Psoas muscle (tissue), 8 donors: ENCODE measurements around the gene ZNF221. TPM values are rescaled to one million over a fixed set of nuclear protein-coding genes. Genes with fewer than 3 reads are reported as not detected.

ENCODE experiments used
- ATAC-seq, 4 donors: fragments of 200-7000 bp; cut with Tn5 transposase; one replicate each; pipeline ENCODE4 v1.9.1; 2020; ENCODE audit warnings: moderate library complexity in 3 of 4, mild to moderate bottlenecking in 2 of 4
- DNase-seq, 2 donors: peaks; one replicate each; pipeline ENCODE4 v3.0.0-alpha.2; 2020
- H3K27ac ChIP-seq: fragments of 200-600 bp; one replicate; pipeline ENCODE4 v1.8.0; 2022
- H3K27me3 ChIP-seq, 3 donors: fragments of 200-600 bp in 1 of 3; one replicate each; pipeline versions ENCODE4 v1.6.1 to v1.8.0; 2013 to 2022; ENCODE audit warnings: low read length in 2 of 3, mild to moderate bottlenecking in 2 of 3, moderate library complexity in 1 of 3; ENCODE audit not compliant: insufficient read depth in 3 of 3
- H3K36me3 ChIP-seq, 2 donors: fragments of 200-600 bp in 1 of 2; one replicate each; pipeline versions ENCODE4 v1.6.1 to v1.8.0; 2013 to 2022; ENCODE audit warnings: low read depth in 1 of 2, mild to moderate bottlenecking in 1 of 2, moderate library complexity in 1 of 2; ENCODE audit not compliant: insufficient read depth in 1 of 2
- H3K4me1 ChIP-seq: fragments of 200-600 bp; one replicate; pipeline ENCODE4 v1.8.0; 2022
- H3K4me3 ChIP-seq: fragments of 200-600 bp; one replicate; pipeline ENCODE4 v1.8.0; 2022; ENCODE audit warnings: mild to moderate bottlenecking
- H3K9me3 ChIP-seq: fragments of 200-600 bp; one replicate; pipeline ENCODE4 v1.8.0; 2022
- WGBS, 3 donors: extraction: QIAGEN DNeasy Blood & Tissue Kit; methylation state at CpG; one replicate each; pipeline versions ENCODE4 v1.1.6 to v1.1.7; 2013; 5-methylcytosine and 5-hydroxymethylcytosine counted together
- intact Hi-C, 2 donors: fragments of 100-400 bp; cut with DNase I; formaldehyde crosslinking; loops; one replicate each; pipeline versions ENCODE4 v1.11.0 to v1.14.2; 2022
- polyA plus RNA-seq, 3 donors: library from polyadenylated mRNA; stranded (reverse); fragments of 200-250 nt; gene quantifications; one replicate each; pipeline ENCODE4 v1.2.3, GENCODE V29; 2013
- total RNA-seq, 4 donors: library from RNA; stranded (reverse); fragmentation: NEBNext Ultra II Directional in 2 of 4; extraction: Animal tissue kit (Norgen Biotek cat#: 25700) in 2 of 4; gene quantifications; one replicate each; pipeline versions ENCODE4 v1.2.1 to v1.2.4, GENCODE V29; 2021 to 2023
- TF ChIP-seq, protein P1 (sequence below): fragments of 200-600 bp; IDR thresholded peaks from one replicate; pipeline ENCODE4 v1.8.0; 2022; ENCODE audit warnings: antibody characterized with exemption
- donor health status: healthy with polysubstance abuse.
- donor health status: DM: no; HTN: no; CAD: no; lungs with moderate emphysema.
- donor health status: Bipolar disorder and iron deficiency.
- donor health status: healthy.
- donor health status: DM: yes; HTN: yes; CAD: no.
- donor health status: DM: no; HTN: no; CAD: no.
- donor health status: DM: no; HTN: no; CAD: no.
- donor health status: DM: yes; HTN: yes; CAD: no.

The ZNF221 gene
- total and polyA plus RNA-seq, 7 donors = 0.23 to 2.5 (median 0.75) TPM

DNA sequence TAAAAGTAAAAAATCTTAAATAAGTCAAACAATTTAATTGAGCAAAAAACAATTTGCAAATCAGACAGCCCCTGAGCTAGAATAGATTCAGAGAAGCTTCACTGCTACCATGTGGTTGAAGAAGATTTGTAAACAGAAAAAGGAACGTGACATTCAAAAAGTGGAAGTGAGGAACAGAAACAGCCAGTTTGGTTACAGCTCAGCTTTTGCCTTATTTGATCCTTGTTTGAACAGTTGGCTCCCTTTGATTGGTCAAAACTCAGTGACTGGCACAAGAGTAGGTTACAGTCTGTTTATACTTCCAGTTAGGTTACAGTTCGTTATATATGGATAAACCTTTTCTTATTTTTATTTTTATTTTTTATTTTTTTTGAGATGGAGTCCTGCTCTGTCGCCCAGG, 5.8 kb downstream of the ZNF221 start:
- no peaks in the 10 kb centered on the region for H3K27me3 ChIP-seq
- intact Hi-C loops = no loop called here
- peaks cover 0 to 4% of the 10 kb centered on the region in 2 donors for H3K36me3 ChIP-seq
- no peak for ATAC-seq
- H3K4me1 ChIP-seq = no peaks in the 10 kb centered on the region
- H3K4me3 ChIP-seq = no peak overlapping the region
- TF ChIP-seq, protein P1, sequence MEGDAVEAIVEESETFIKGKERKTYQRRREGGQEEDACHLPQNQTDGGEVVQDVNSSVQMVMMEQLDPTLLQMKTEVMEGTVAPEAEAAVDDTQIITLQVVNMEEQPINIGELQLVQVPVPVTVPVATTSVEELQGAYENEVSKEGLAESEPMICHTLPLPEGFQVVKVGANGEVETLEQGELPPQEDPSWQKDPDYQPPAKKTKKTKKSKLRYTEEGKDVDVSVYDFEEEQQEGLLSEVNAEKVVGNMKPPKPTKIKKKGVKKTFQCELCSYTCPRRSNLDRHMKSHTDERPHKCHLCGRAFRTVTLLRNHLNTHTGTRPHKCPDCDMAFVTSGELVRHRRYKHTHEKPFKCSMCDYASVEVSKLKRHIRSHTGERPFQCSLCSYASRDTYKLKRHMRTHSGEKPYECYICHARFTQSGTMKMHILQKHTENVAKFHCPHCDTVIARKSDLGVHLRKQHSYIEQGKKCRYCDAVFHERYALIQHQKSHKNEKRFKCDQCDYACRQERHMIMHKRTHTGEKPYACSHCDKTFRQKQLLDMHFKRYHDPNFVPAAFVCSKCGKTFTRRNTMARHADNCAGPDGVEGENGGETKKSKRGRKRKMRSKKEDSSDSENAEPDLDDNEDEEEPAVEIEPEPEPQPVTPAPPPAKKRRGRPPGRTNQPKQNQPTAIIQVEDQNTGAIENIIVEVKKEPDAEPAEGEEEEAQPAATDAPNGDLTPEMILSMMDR = no peak
- H3K9me3 ChIP-seq = peaks cover 80% of the 10 kb centered on the region
- H3K27ac ChIP-seq = no peak overlapping the region
- WGBS, 3 donors = 93 to 97% (median 94%) methylated on average over 3 of the region's 3 CpGs
- DNase-seq = no peak

GRCh38 chr19:43957891-43958290, 6.9 kb downstream of the ZNF221 start:
- WGBS, 3 donors = 97 to 99% (median 98%) methylated on average over 3 of the region's 3 CpGs
- DNase-seq = no peak
- Histone ChIP-seq H3K4me1 (no peaks in the 10 kb centered on the region), H3K27ac (no peak overlapping the region), H3K4me3 (no peak overlapping the region), H3K27me3 (no peaks in the 10 kb centered on the region), H3K36me3 (peaks cover 4% of the 10 kb centered on the region in 2 donors), H3K9me3 (peaks cover 86% of the 10 kb centered on the region)
- TF ChIP-seq, protein P1 = no peak
- no peak for ATAC-seq
- intact Hi-C loops = no loop called here

DNA sequence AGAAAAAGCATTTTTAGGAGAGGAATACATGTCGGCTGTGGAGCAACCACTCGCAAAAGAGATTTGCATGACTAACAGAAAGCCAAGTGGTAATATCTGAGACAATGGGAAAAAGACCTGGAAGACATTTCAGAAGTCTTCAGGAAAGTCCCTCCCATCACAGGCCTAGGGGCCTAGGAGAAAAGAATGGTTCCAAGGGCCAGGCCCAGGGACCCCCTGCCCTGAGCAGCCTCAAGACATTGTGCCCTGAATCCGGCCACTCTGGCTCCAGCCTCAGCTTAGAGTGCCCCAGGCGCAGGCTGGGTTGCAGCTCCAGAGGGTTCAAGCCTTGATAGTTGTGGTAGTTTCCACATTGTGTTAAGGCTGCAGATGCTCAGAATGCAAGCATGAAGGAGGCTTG, 9.4 kb downstream of the ZNF221 start:
- intact Hi-C loops = no loop called here
- H3K27me3 ChIP-seq = no peaks in the 10 kb centered on the region
- TF ChIP-seq, protein P1 = no peak
- WGBS, 3 donors = 74 to 75% (median 75%) methylated on average over 4 of the region's 4 CpGs
- no peak for ATAC-seq
- H3K9me3 ChIP-seq = peaks cover 87% of the 10 kb centered on the region
- no peak overlapping the region for H3K27ac ChIP-seq
- H3K4me1 ChIP-seq = no peaks in the 10 kb centered on the region
- no peak overlapping the region for H3K4me3 ChIP-seq
- H3K36me3 ChIP-seq = peaks cover 10 to 15% of the 10 kb centered on the region in 2 donors
- DNase-seq = no peak

- TF ChIP-seq, protein P1 = no peak
- peaks cover 92% of the 10 kb centered on the region for H3K9me3 ChIP-seq
- no peak overlapping the region for H3K4me3 ChIP-seq
These were observed 15.2 kb downstream of the ZNF221 start for GRCh38 chr19:43966079-43966694.

DNA sequence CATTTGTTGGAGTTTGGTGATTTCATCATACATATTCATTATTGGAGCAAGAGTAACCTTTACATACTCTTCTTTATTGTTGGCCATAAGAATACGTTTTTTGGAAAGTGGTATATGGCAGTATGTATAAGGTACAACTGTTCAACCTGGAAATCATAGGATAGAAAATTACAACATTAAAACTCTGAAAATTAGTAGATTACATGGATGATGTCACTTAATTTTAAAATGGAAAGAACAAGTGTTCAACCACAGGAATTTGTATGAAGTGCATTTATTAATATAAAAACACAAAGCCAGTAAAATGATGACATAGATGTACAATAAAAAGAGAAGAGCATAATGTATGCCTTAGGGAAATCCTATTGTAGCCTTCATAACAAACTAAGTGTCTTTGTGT, 25.7 kb downstream of the ZNF221 start:
- H3K27ac ChIP-seq = no peak overlapping the region
- ATAC-seq (no peak), DNase-seq (no peak)
- H3K36me3 ChIP-seq = no peaks in the 10 kb centered on the region
- no peak overlapping the region for H3K4me3 ChIP-seq
- TF ChIP-seq, protein P1 = no peak
- peaks cover 96% of the 10 kb centered on the region for H3K9me3 ChIP-seq
- intact Hi-C loops = no loop called here
- 92 to 98% (median 94%) methylated on average over 1 of the region's 1 CpG for WGBS, 3 donors
- no peaks in the 10 kb centered on the region for H3K27me3 ChIP-seq
- H3K4me1 ChIP-seq = no peaks in the 10 kb centered on the region

More at GRCh38 chr19:43966079-43966694, 15.2 kb downstream of the ZNF221 start:
- intact Hi-C loops = no loop called here
- Histone ChIP-seq H3K27ac (no peak overlapping the region), H3K27me3 (no peaks in the 10 kb centered on the region), H3K4me1 (no peaks in the 10 kb centered on the region), H3K36me3 (peaks cover 36 to 38% of the 10 kb centered on the region in 2 donors)
- ATAC-seq (no peak), DNase-seq (no peak)
- 98 to 100% (median 100%) methylated on average over 3 of the region's 3 CpGs for WGBS, 3 donors
